Measurements from ENCODE around the gene STX5. TPM values are rescaled to one million over a fixed set of nuclear protein-coding genes. Genes with fewer than 3 reads are reported as not detected.

The STX5 gene
- total RNA-seq, 2 donors from 2014 or later: 36.9 to 37.3 TPM

DNA sequence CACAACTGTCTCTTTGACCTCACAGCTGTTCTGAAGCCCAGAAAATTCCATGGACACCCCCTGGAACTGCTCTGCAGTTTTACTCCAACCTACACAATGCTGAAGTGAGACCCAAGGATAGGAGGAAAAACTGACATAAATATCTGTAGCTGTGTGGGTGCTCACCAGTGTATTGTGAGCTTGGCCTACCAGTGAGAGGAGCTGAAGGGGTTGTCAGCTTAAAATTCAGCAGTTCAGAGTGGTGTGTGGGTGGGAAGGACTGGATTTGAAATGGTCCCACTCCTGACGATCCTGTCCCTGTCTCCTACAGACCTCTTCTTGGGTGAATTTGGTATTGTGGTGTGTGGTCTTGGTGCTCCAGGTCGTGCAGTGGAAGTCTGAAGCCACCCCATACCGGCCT, 42.3 kb downstream of the STX5 start:
- H3K9me3 ChIP-seq (ENCODE audit: control insufficient read depth, low read length): no peaks in the 10 kb centered on the region
- 90 to 91% methylated on average over 2 to 3 of the region's 3 CpGs for WGBS, 2 experiments (ENCODE audit: insufficient coverage in 1 of 2, insufficient read length in 1 of 2)
- peaks cover 47% of the 10 kb centered on the region for H3K36me3 ChIP-seq (ENCODE audit: control insufficient read depth, insufficient read depth, low read length)
- no peaks in the 10 kb centered on the region for H3K9me3 Mint-ChIP-seq
- no peak overlapping the region for H3K9ac ChIP-seq (ENCODE audit: extremely low read depth, low read length, poor library complexity, severe bottlenecking)
- TF ChIP-seq, protein P1, sequence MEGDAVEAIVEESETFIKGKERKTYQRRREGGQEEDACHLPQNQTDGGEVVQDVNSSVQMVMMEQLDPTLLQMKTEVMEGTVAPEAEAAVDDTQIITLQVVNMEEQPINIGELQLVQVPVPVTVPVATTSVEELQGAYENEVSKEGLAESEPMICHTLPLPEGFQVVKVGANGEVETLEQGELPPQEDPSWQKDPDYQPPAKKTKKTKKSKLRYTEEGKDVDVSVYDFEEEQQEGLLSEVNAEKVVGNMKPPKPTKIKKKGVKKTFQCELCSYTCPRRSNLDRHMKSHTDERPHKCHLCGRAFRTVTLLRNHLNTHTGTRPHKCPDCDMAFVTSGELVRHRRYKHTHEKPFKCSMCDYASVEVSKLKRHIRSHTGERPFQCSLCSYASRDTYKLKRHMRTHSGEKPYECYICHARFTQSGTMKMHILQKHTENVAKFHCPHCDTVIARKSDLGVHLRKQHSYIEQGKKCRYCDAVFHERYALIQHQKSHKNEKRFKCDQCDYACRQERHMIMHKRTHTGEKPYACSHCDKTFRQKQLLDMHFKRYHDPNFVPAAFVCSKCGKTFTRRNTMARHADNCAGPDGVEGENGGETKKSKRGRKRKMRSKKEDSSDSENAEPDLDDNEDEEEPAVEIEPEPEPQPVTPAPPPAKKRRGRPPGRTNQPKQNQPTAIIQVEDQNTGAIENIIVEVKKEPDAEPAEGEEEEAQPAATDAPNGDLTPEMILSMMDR (conservative IDR thresholded peaks at IDR 0.05): no peak
- no peak overlapping the region for H3K27ac ChIP-seq (ENCODE audit: low read depth, low read length)
- DNase-seq: no peak
- H3K27me3 Mint-ChIP-seq (ENCODE audit: insufficient read depth): no peaks in the 10 kb centered on the region
- H3K36me3 Mint-ChIP-seq (ENCODE audit: low read depth): peaks cover 37% of the 10 kb centered on the region
- no peaks in the 10 kb centered on the region for H3K27me3 ChIP-seq (ENCODE audit: control insufficient read depth, insufficient read depth, low read length, poor library complexity, severe bottlenecking)
- H3K4me1 ChIP-seq (ENCODE audit: control insufficient read depth, insufficient read depth, low read length): no peaks in the 10 kb centered on the region
- no peak overlapping the region for H3K4me3 ChIP-seq (ENCODE audit: low read length)
- H3K4me1 Mint-ChIP-seq: peaks cover 15% of the 10 kb centered on the region
- H3K4me3 Mint-ChIP-seq: peak overlapping the region; percentile 92
- H3K27ac Mint-ChIP-seq: peak overlapping the region; percentile 82

DNA sequence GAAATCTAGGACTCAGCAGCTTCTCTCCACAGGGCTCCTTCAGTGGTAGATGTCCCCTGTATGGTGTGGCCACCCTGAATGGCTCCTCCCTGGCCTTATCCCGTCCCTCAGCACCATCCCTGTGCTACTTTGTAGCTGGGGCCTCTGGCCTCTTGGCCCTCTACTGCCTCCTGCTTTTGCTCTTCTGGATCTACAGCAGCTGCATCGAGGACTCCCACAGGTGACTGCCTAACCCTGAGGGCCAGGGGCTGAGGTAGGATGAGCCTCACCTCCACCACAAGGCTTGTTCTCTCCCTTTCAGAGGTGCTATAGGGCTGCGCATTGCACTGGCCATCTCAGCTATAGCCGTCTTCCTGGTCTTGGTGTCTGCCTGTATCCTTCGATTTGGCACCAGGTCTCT, 42.9 kb downstream of the STX5 start:
- TF ChIP-seq, protein P1 (conservative IDR thresholded peaks at IDR 0.05): peak; percentile 45
- Histone ChIP-seq H3K27me3 (ENCODE audit: control insufficient read depth, insufficient read depth, low read length, poor library complexity, severe bottlenecking) (no peaks in the 10 kb centered on the region), H3K4me1 (ENCODE audit: control insufficient read depth, insufficient read depth, low read length) (no peaks in the 10 kb centered on the region), H3K36me3 (ENCODE audit: control insufficient read depth, insufficient read depth, low read length) (peaks cover 43% of the 10 kb centered on the region), H3K9ac (ENCODE audit: extremely low read depth, low read length, poor library complexity, severe bottlenecking) (no peak overlapping the region), H3K27ac (ENCODE audit: low read depth, low read length) (no peak overlapping the region), H3K9me3 (ENCODE audit: control insufficient read depth, low read length) (no peaks in the 10 kb centered on the region), H3K4me3 (ENCODE audit: low read length) (no peak overlapping the region)
- Mint-ChIP-seq H3K36me3 (ENCODE audit: low read depth) (peaks cover 31% of the 10 kb centered on the region), H3K4me3 (peak overlapping the region; percentile 89), H3K27ac (peak overlapping the region; percentile 82), H3K9me3 (no peaks in the 10 kb centered on the region), H3K4me1 (peaks cover 15% of the 10 kb centered on the region), H3K27me3 (ENCODE audit: insufficient read depth) (no peaks in the 10 kb centered on the region)
- WGBS, 2 experiments (ENCODE audit: insufficient coverage in 1 of 2, insufficient read length in 1 of 2): 91 to 93% methylated on average over 3 to 5 of the region's 5 CpGs
- DNase-seq: peak; percentile 65

DNA sequence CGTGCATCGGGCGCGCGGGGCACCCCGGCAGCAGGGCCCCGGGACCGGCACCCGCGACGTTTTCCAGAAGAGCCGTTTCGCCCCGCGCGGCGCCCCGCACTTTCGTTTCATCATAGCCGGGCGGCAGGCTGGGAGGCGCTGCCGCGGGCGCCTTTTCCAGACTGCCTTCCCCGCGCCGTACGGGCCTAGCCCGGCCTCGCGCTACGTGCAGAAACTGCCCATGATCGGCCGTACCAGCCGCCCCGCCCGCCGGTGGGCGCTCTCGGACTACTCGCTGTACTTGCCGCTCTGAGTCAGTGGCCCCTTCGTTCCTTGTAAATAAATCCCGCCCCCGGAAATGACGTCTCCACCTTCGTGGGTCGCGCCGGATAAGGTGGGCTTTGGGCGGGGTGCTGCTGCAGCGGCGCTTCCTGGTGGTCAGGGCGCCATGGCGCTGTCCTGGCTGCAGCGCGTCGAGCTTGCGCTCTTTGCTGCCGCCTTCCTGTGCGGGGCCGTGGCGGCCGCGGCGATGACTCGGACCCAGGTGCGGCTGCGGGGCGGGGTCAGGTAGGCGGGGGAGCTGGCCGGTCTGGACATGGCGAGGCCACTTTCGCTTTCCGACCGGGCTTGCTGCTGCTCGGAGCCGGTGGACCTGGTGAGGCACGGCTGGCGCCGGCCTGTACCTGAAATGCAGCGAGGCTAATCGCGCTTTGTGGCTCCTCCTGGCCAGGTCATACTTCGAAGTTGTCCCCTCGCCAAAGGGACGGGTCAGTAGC, 44.7 kb downstream of the STX5 start, which contains the start of gene TMEM179B:
TMEM179B (plus strand) TSS at position 398 of the 755 bp plus-strand sequence; CDS start at position 428, 30 bp downstream.
- peaks cover 39% of the 10 kb centered on the region for H3K36me3 Mint-ChIP-seq (ENCODE audit: low read depth)
- peak; percentile 99 for DNase-seq
- Histone ChIP-seq H3K27ac (ENCODE audit: low read depth, low read length) (peak within 1 kb of the TSS; percentile 80), H3K4me3 (ENCODE audit: low read length) (peak within 1 kb of the TSS; percentile 97), H3K9ac (ENCODE audit: extremely low read depth, low read length, poor library complexity, severe bottlenecking) (peak within 1 kb of the TSS; percentile 78), H3K36me3 (ENCODE audit: control insufficient read depth, insufficient read depth, low read length) (peaks cover 39% of the 10 kb centered on the region), H3K27me3 (ENCODE audit: control insufficient read depth, insufficient read depth, low read length, poor library complexity, severe bottlenecking) (no peaks in the 10 kb centered on the region), H3K4me1 (ENCODE audit: control insufficient read depth, insufficient read depth, low read length) (no peaks in the 10 kb centered on the region), H3K9me3 (ENCODE audit: control insufficient read depth, low read length) (no peaks in the 10 kb centered on the region)
- no peaks in the 10 kb centered on the region for H3K9me3 Mint-ChIP-seq
- no peaks in the 10 kb centered on the region for H3K27me3 Mint-ChIP-seq (ENCODE audit: insufficient read depth)
- 0 to 1% methylated on average over 37 to 88 of the region's 88 CpGs for WGBS, 2 experiments (ENCODE audit: insufficient coverage in 1 of 2, insufficient read length in 1 of 2)
- peak within 1 kb of the TSS; percentile 97 for H3K27ac Mint-ChIP-seq
- H3K4me1 Mint-ChIP-seq: peaks cover 12% of the 10 kb centered on the region
- peak within 1 kb of the TSS; percentile 89 for H3K4me3 Mint-ChIP-seq
- TF ChIP-seq, protein P1 (conservative IDR thresholded peaks at IDR 0.05): no peak
